GM06990 (cell line): ENCODE measurements around the gene PHB1.

Source experiments
- DNase-seq: peaks from one replicate; pipeline ENCODE4 v3.0.0-alpha.2; 2011; ENCODE audit not compliant: insufficient read length; ENCODE audit errors: extremely low read depth
- H3K27me3 ChIP-seq: replicated peaks from 2 replicates; pipeline ENCODE4 v1.6.0; 2011; ENCODE audit warnings: low read length; ENCODE audit not compliant: control insufficient read depth, insufficient read depth
- H3K36me3 ChIP-seq: 2 replicates; pipeline ENCODE4 v1.5.1; 2011; ENCODE audit warnings: low read length; ENCODE audit not compliant: control insufficient read depth, insufficient read depth
- H3K4me3 ChIP-seq: replicated peaks from 2 replicates; pipeline ENCODE4 v1.5.1; 2011; ENCODE audit warnings: low read depth, mild to moderate bottlenecking, control low read depth, low read length
- TF ChIP-seq, protein P1 (sequence below): IDR thresholded peaks from 2 replicates; pipeline ENCODE4 v1.5.1; 2011; ENCODE audit warnings: low read length, control low read depth, mild to moderate bottlenecking, inconsistent platforms; ENCODE audit not compliant: insufficient read depth, poor library complexity, severe bottlenecking

The PHB1 gene

DNA sequence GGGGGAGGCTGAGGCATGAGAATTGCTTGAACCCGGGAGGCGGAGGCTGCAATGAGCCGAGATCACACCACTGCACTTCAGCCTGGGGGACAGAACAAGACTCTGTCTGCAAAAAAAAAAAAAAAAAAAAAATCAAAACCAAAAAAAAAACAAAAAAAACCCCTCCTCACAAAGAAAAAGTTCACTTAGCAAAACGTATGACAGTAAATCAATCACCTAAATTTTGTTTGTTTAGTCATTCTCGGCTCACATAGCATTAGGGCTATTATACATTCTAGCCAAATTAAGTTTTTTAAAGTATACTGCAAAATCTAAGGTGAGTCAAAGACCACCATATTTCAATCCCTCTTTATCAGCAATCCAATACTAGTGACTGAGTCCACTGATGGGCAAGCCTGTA lies 58.4 kb downstream of the PHB1 start:
- TF ChIP-seq, protein P1, sequence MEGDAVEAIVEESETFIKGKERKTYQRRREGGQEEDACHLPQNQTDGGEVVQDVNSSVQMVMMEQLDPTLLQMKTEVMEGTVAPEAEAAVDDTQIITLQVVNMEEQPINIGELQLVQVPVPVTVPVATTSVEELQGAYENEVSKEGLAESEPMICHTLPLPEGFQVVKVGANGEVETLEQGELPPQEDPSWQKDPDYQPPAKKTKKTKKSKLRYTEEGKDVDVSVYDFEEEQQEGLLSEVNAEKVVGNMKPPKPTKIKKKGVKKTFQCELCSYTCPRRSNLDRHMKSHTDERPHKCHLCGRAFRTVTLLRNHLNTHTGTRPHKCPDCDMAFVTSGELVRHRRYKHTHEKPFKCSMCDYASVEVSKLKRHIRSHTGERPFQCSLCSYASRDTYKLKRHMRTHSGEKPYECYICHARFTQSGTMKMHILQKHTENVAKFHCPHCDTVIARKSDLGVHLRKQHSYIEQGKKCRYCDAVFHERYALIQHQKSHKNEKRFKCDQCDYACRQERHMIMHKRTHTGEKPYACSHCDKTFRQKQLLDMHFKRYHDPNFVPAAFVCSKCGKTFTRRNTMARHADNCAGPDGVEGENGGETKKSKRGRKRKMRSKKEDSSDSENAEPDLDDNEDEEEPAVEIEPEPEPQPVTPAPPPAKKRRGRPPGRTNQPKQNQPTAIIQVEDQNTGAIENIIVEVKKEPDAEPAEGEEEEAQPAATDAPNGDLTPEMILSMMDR: no peak
- Histone ChIP-seq H3K36me3 (no peaks in the 10 kb centered on the region), H3K4me3 (no peak overlapping the region), H3K27me3 (no peaks in the 10 kb centered on the region)
- no peak for DNase-seq
